Measurements from ENCODE around the gene FAM222A.

GRCh38 chr12:109729801-109730200 lies 16.2 kb downstream of the FAM222A start:
- TF ChIP-seq, protein P1, sequence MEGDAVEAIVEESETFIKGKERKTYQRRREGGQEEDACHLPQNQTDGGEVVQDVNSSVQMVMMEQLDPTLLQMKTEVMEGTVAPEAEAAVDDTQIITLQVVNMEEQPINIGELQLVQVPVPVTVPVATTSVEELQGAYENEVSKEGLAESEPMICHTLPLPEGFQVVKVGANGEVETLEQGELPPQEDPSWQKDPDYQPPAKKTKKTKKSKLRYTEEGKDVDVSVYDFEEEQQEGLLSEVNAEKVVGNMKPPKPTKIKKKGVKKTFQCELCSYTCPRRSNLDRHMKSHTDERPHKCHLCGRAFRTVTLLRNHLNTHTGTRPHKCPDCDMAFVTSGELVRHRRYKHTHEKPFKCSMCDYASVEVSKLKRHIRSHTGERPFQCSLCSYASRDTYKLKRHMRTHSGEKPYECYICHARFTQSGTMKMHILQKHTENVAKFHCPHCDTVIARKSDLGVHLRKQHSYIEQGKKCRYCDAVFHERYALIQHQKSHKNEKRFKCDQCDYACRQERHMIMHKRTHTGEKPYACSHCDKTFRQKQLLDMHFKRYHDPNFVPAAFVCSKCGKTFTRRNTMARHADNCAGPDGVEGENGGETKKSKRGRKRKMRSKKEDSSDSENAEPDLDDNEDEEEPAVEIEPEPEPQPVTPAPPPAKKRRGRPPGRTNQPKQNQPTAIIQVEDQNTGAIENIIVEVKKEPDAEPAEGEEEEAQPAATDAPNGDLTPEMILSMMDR (IDR thresholded peaks at IDR 0.05), result no peak
- TF ChIP-seq POLR2A (IDR thresholded peaks at IDR 0.05), result no peak
- no peak for TF ChIP-seq POLR2AphosphoS5 (IDR thresholded peaks at IDR 0.05)
